ENCODE measurements around the gene ZNF557. TPM values are rescaled to one million over a fixed set of nuclear protein-coding genes. Genes with fewer than 3 reads are reported as not detected.
"Not testable (repeated sequence)": the region's sequence is repeated elsewhere in the genome, so short reads cannot be mapped to it uniquely, and the experiment has no call there.

Gene ZNF557
- 12.2 and 13.3 TPM in 2 replicates for total RNA-seq

GRCh38 chr19:7069042-7069903 is at the start of gene ZNF557:
TSS of gene ZNF557 (plus strand) at chr19:7069703. CDS start at chr19:7075075, 5,372 bp downstream.
- H3K27ac Mint-ChIP-seq = peak within 1 kb of the TSS; percentile 94
- peaks cover 35% of the 10 kb centered on the region for H3K36me3 Mint-ChIP-seq (ENCODE audit: low read depth)
- peak; percentile 97 for DNase-seq (ENCODE audit: low spot score)
- peaks cover 12% of the 10 kb centered on the region for H3K4me1 Mint-ChIP-seq (ENCODE audit: low read depth)
- intact Hi-C loops (cut with micrococcal nuclease) = loop anchor here (1.0 kb wide), 1 partner anchor 30 kb away; no protein-coding TSS in a partner anchor
- peak within 1 kb of the TSS; percentile 96 for H3K4me3 Mint-ChIP-seq
- peaks cover 7% of the 10 kb centered on the region for H3K9me3 Mint-ChIP-seq
- no peaks in the 10 kb centered on the region for H3K27me3 Mint-ChIP-seq (ENCODE audit: insufficient read depth)

- H3K4me3 Mint-ChIP-seq; H3K27ac Mint-ChIP-seq; DNase-seq (ENCODE audit: low spot score); intact Hi-C loops (cut with micrococcal nuclease); H3K27me3 Mint-ChIP-seq (ENCODE audit: insufficient read depth); H3K9me3 Mint-ChIP-seq; H3K4me1 Mint-ChIP-seq (ENCODE audit: low read depth); H3K36me3 Mint-ChIP-seq (ENCODE audit: low read depth): not testable (repeated sequence)
Measured at GRCh38 chr19:7021331-7021730, 48.2 kb upstream of the ZNF557 start, which contains the start of gene MBD3L2B. TSS of gene MBD3L2B (minus strand) at chr19:7021431. CDS start at chr19:7021397, 34 bp downstream.

- DNase-seq (ENCODE audit: low spot score); H3K27me3 Mint-ChIP-seq (ENCODE audit: insufficient read depth); H3K36me3 Mint-ChIP-seq (ENCODE audit: low read depth); H3K9me3 Mint-ChIP-seq; H3K27ac Mint-ChIP-seq; H3K4me3 Mint-ChIP-seq; intact Hi-C loops (cut with micrococcal nuclease); H3K4me1 Mint-ChIP-seq (ENCODE audit: low read depth): not testable (repeated sequence)
Measured at GRCh38 chr19:7028790-7029189, 40.7 kb upstream of the ZNF557 start.

GRCh38 chr19:7030278-7030677 is 39.2 kb upstream of the ZNF557 start, which contains the start of gene MBD3L5:
TSS of gene MBD3L5 (plus strand) at chr19:7030578. CDS start at chr19:7030612, 34 bp downstream.
- H3K36me3 Mint-ChIP-seq (ENCODE audit: low read depth); H3K9me3 Mint-ChIP-seq; H3K27me3 Mint-ChIP-seq (ENCODE audit: insufficient read depth); H3K4me3 Mint-ChIP-seq; intact Hi-C loops (cut with micrococcal nuclease); DNase-seq (ENCODE audit: low spot score); H3K4me1 Mint-ChIP-seq (ENCODE audit: low read depth); H3K27ac Mint-ChIP-seq: not testable (repeated sequence)

GRCh38 chr19:7040079-7040478 is 29.4 kb upstream of the ZNF557 start, which contains the start of gene MBD3L4:
TSS of gene MBD3L4 (minus strand) at chr19:7040179. CDS start at chr19:7040144, 35 bp downstream.
- intact Hi-C loops (cut with micrococcal nuclease); H3K27me3 Mint-ChIP-seq (ENCODE audit: insufficient read depth); H3K4me1 Mint-ChIP-seq (ENCODE audit: low read depth); H3K27ac Mint-ChIP-seq; DNase-seq (ENCODE audit: low spot score); H3K9me3 Mint-ChIP-seq; H3K36me3 Mint-ChIP-seq (ENCODE audit: low read depth); H3K4me3 Mint-ChIP-seq: not testable (repeated sequence)

GRCh38 chr19:7041563-7041962 is 27.9 kb upstream of the ZNF557 start:
- H3K4me3 Mint-ChIP-seq; H3K9me3 Mint-ChIP-seq; H3K36me3 Mint-ChIP-seq (ENCODE audit: low read depth); H3K4me1 Mint-ChIP-seq (ENCODE audit: low read depth); intact Hi-C loops (cut with micrococcal nuclease); DNase-seq (ENCODE audit: low spot score); H3K27me3 Mint-ChIP-seq (ENCODE audit: insufficient read depth); H3K27ac Mint-ChIP-seq: not testable (repeated sequence)

- H3K4me1 Mint-ChIP-seq (ENCODE audit: low read depth); DNase-seq (ENCODE audit: low spot score); intact Hi-C loops (cut with micrococcal nuclease); H3K9me3 Mint-ChIP-seq; H3K27me3 Mint-ChIP-seq (ENCODE audit: insufficient read depth); H3K4me3 Mint-ChIP-seq; H3K27ac Mint-ChIP-seq; H3K36me3 Mint-ChIP-seq (ENCODE audit: low read depth): not testable (repeated sequence)
Measured at GRCh38 chr19:7049021-7049420, 20.5 kb upstream of the ZNF557 start, which contains the start of gene MBD3L2. TSS of gene MBD3L2 (plus strand) at chr19:7049321. CDS start at chr19:7049374, 53 bp downstream.

GRCh38 chr19:7051421-7051820 is 18.1 kb upstream of the ZNF557 start:
- H3K9me3 Mint-ChIP-seq; DNase-seq (ENCODE audit: low spot score); H3K4me1 Mint-ChIP-seq (ENCODE audit: low read depth); H3K36me3 Mint-ChIP-seq (ENCODE audit: low read depth); H3K4me3 Mint-ChIP-seq; H3K27ac Mint-ChIP-seq; intact Hi-C loops (cut with micrococcal nuclease); H3K27me3 Mint-ChIP-seq (ENCODE audit: insufficient read depth): not testable (repeated sequence)

- not testable (repeated sequence) for DNase-seq (ENCODE audit: low spot score); H3K36me3 Mint-ChIP-seq (ENCODE audit: low read depth); H3K9me3 Mint-ChIP-seq
Measured at GRCh38 chr19:7052896-7053295, 16.6 kb upstream of the ZNF557 start.

GRCh38 chr19:7054635-7055368 is 14.7 kb upstream of the ZNF557 start:
- H3K36me3 Mint-ChIP-seq (ENCODE audit: low read depth); H3K27ac Mint-ChIP-seq; H3K4me3 Mint-ChIP-seq; DNase-seq (ENCODE audit: low spot score); H3K27me3 Mint-ChIP-seq (ENCODE audit: insufficient read depth); H3K9me3 Mint-ChIP-seq; H3K4me1 Mint-ChIP-seq (ENCODE audit: low read depth); intact Hi-C loops (cut with micrococcal nuclease): not testable (repeated sequence)

More at GRCh38 chr19:7052896-7053295, 16.6 kb upstream of the ZNF557 start:
- intact Hi-C loops (cut with micrococcal nuclease); H3K27me3 Mint-ChIP-seq (ENCODE audit: insufficient read depth); H3K4me3 Mint-ChIP-seq; H3K4me1 Mint-ChIP-seq (ENCODE audit: low read depth); H3K27ac Mint-ChIP-seq: not testable (repeated sequence)

GRCh38 chr19:7055679-7056078 is 13.8 kb upstream of the ZNF557 start:
- not testable (repeated sequence) for H3K27me3 Mint-ChIP-seq (ENCODE audit: insufficient read depth)

GRCh38 chr19:7056371-7056770 is 13.1 kb upstream of the ZNF557 start:
- intact Hi-C loops (cut with micrococcal nuclease); H3K9me3 Mint-ChIP-seq; DNase-seq (ENCODE audit: low spot score): not testable (repeated sequence)

More at GRCh38 chr19:7055679-7056078, 13.8 kb upstream of the ZNF557 start:
- DNase-seq (ENCODE audit: low spot score); H3K9me3 Mint-ChIP-seq; H3K4me1 Mint-ChIP-seq (ENCODE audit: low read depth); H3K4me3 Mint-ChIP-seq; intact Hi-C loops (cut with micrococcal nuclease); H3K27ac Mint-ChIP-seq; H3K36me3 Mint-ChIP-seq (ENCODE audit: low read depth): not testable (repeated sequence)

GRCh38 chr19:7058576-7058975 is 10.9 kb upstream of the ZNF557 start, which contains the start of gene MBD3L3:
TSS of gene MBD3L3 (minus strand) at chr19:7058676. CDS start at chr19:7058605, 71 bp downstream.
- intact Hi-C loops (cut with micrococcal nuclease); H3K27ac Mint-ChIP-seq; H3K4me1 Mint-ChIP-seq (ENCODE audit: low read depth); H3K27me3 Mint-ChIP-seq (ENCODE audit: insufficient read depth); H3K9me3 Mint-ChIP-seq; DNase-seq (ENCODE audit: low spot score); H3K4me3 Mint-ChIP-seq; H3K36me3 Mint-ChIP-seq (ENCODE audit: low read depth): not testable (repeated sequence)

More at GRCh38 chr19:7056371-7056770, 13.1 kb upstream of the ZNF557 start:
- H3K27ac Mint-ChIP-seq; H3K4me3 Mint-ChIP-seq; H3K4me1 Mint-ChIP-seq (ENCODE audit: low read depth); H3K36me3 Mint-ChIP-seq (ENCODE audit: low read depth); H3K27me3 Mint-ChIP-seq (ENCODE audit: insufficient read depth): not testable (repeated sequence)
